ENCODE results near the gene ADPRHL1.
"Not testable (repeated sequence)": the region's sequence is repeated elsewhere in the genome, so short reads cannot be mapped to it uniquely, and the experiment has no call there.

ADPRHL1 gene

DNA sequence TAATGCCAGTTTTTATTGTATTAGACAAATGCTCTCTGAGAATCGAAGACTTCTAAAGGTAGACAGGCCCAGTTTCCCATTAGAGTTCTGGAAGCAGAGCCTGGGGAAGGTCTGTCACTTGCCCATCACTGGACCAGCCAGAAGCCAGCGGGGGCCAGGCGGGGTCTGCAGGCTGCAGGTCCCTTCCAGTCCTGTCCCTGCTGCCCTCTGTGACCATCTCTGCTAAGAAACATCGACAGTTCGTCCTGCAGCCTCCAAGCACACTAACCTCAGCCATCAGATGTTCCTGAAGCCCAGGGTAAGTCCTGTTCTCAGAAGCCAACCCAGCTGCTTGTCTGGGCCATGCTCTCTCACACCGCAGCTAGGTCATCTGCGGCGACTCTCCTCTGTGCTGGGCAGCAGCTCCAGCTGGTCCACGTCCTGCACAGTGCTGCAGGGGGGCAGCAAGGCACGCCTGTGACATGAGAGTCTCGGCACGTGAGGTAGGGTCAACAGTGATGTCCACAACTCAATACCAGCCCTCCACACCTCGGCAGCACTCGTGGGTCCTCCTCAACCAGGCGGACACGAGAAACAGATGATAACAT lies 2.9 kb upstream of the ADPRHL1 start:
- Histone ChIP-seq H3K4me3 (no peak overlapping the region), H3K9ac (ENCODE audit: insufficient read length) (no peak overlapping the region), H3K27ac (no peak overlapping the region), H3K9me3 (ENCODE audit: low read depth, low read length) (no peaks in the 10 kb centered on the region), H3K36me3 (ENCODE audit: insufficient read depth, low read length) (peaks cover 25% of the 10 kb centered on the region)
- DNase-seq (ENCODE audit: low read depth, low spot score): no peak
- no peak for TF ChIP-seq EZH2 (IDR thresholded peaks at IDR 0.05)
- TF ChIP-seq POLR2AphosphoS5 (IDR thresholded peaks at IDR 0.05; ENCODE audit: borderline replicate concordance, low read depth, low read length): no peak
- no peak for TF ChIP-seq FOXP2 (optimal IDR thresholded peaks at IDR 0.05; ENCODE audit: control extremely low read depth, extremely low read length, insufficient read depth)

DNA sequence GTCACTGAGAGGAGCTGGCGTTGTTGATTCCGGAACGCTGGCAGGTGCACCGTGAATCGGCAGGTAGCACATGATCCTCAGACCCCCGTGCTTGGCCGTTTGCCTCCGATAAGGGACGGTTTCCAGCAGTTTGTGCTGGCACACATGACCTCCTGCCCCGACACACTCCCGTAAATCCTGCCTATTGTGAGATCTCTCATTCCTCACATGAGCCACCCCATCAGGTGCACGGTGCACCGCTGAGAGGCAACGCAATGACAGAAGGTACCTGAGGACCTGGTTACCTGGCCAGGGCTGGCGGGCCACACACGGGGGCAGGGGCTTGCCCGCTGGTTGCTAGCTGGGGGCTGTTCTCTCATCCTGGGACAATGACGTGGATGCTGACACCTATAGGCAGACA lies 2.1 kb upstream of the ADPRHL1 start:
- Histone ChIP-seq H3K9ac (ENCODE audit: insufficient read length) (no peak overlapping the region), H3K27ac (no peak overlapping the region), H3K4me3 (no peak overlapping the region), H3K36me3 (ENCODE audit: insufficient read depth, low read length) (peaks cover 17% of the 10 kb centered on the region), H3K9me3 (ENCODE audit: low read depth, low read length) (no peaks in the 10 kb centered on the region)
- DNase-seq (ENCODE audit: low read depth, low spot score): no peak
- no peak for TF ChIP-seq EZH2 (IDR thresholded peaks at IDR 0.05)

DNA sequence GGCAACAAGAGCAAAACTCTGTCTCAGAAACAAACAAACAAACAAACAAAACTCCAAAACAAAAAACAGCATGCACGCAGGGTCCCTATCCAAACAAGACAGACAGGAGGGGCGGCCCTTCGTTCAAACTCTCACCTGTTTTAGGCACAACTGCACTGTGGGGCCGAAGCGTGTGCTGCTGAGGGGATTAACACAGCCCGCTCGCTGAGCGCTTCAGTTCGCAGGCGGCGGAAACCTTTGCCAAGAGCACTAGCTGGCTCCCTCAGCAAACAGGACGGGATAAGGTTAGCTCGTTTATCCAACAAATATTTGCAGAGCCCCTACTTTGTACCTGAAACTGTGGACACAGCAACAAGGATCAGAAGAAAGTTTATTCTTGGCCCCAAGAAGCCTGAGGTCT lies 1.6 kb upstream of the ADPRHL1 start:
- Histone ChIP-seq H3K9ac (ENCODE audit: insufficient read length) (no peak overlapping the region), H3K9me3 (ENCODE audit: low read depth, low read length) (no peaks in the 10 kb centered on the region), H3K36me3 (ENCODE audit: insufficient read depth, low read length) (peaks cover 12% of the 10 kb centered on the region), H3K27ac (no peak overlapping the region), H3K4me3 (no peak overlapping the region)
- no peak for DNase-seq (ENCODE audit: low read depth, low spot score)
- TF ChIP-seq POLR2AphosphoS5 (IDR thresholded peaks at IDR 0.05; ENCODE audit: borderline replicate concordance, low read depth, low read length) (no peak), EZH2 (IDR thresholded peaks at IDR 0.05) (no peak), FOXP2 (optimal IDR thresholded peaks at IDR 0.05; ENCODE audit: control extremely low read depth, extremely low read length, insufficient read depth) (no peak)

DNA sequence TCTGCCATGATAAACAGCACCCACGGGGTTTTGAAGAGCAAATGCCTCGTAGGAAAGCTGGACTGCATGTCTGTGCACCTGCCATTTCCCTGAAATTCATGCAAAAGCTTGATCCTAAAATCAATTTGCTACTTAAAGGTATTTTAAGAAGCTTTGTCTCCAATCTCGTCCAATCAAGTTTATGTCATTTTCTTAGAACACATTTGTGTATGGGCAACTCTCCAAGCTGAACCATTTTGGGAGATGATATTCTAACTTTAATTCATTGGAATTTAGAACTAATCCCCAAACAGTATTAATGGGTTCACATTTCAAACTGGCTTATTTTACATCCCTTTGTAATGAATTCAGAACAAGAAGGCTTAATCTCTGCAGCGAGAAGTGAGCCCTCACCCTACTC lies 822 bp downstream of the ADPRHL1 start:
- H3K9me3 ChIP-seq (ENCODE audit: low read depth, low read length): no peaks in the 10 kb centered on the region

DNA sequence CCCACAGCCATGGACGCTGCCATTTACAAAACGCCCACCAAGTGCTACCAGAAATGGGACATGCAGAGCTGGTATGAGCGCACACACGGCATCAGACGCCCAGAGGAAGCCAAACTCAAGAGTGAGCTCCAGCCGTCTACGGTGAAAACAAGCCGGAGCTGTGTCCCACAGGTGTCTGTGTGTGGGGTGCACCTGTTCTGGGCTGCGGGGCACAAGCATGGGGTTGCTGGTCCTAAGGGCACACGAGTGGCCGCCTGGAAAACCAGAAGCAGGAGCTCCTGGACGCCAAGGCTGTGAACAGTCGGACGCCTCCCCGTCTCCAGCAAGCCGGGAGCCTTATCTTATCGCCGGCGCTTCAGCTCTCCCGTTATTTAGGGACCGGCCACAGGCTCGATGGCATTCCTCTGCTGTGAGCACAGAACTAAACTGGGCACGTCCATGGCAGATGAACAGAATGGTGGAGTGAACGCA lies 1.3 kb downstream of the ADPRHL1 start:
- H3K9ac ChIP-seq (ENCODE audit: insufficient read length): no peak overlapping the region
- H3K4me3 ChIP-seq: no peak overlapping the region
- no peak for DNase-seq (ENCODE audit: low read depth, low spot score)
- H3K36me3 ChIP-seq (ENCODE audit: insufficient read depth, low read length): peaks cover 3% of the 10 kb centered on the region; the same call in 1 of the 2 replicates
- no peak for TF ChIP-seq FOXP2 (optimal IDR thresholded peaks at IDR 0.05; ENCODE audit: control extremely low read depth, extremely low read length, insufficient read depth)
- no peak for TF ChIP-seq EZH2 (IDR thresholded peaks at IDR 0.05)
- no peak for TF ChIP-seq POLR2AphosphoS5 (IDR thresholded peaks at IDR 0.05; ENCODE audit: borderline replicate concordance, low read depth, low read length)
- H3K9me3 ChIP-seq (ENCODE audit: low read depth, low read length): no peaks in the 10 kb centered on the region
- no peak overlapping the region for H3K27ac ChIP-seq

More for the DNA sequence above, 822 bp downstream of the ADPRHL1 start:
- H3K9ac ChIP-seq (ENCODE audit: insufficient read length): peak overlapping the region; percentile 3
- peak overlapping the region; percentile 24; the same call in 1 of the 2 replicates for H3K4me3 ChIP-seq
- H3K27ac ChIP-seq: peak overlapping the region; percentile 33
- DNase-seq (ENCODE audit: low read depth, low spot score): no peak
- peaks cover 3% of the 10 kb centered on the region; the same call in 1 of the 2 replicates for H3K36me3 ChIP-seq (ENCODE audit: insufficient read depth, low read length)
- TF ChIP-seq FOXP2 (optimal IDR thresholded peaks at IDR 0.05; ENCODE audit: control extremely low read depth, extremely low read length, insufficient read depth) (no peak), EZH2 (IDR thresholded peaks at IDR 0.05) (no peak), POLR2AphosphoS5 (IDR thresholded peaks at IDR 0.05; ENCODE audit: borderline replicate concordance, low read depth, low read length) (no peak)

DNA sequence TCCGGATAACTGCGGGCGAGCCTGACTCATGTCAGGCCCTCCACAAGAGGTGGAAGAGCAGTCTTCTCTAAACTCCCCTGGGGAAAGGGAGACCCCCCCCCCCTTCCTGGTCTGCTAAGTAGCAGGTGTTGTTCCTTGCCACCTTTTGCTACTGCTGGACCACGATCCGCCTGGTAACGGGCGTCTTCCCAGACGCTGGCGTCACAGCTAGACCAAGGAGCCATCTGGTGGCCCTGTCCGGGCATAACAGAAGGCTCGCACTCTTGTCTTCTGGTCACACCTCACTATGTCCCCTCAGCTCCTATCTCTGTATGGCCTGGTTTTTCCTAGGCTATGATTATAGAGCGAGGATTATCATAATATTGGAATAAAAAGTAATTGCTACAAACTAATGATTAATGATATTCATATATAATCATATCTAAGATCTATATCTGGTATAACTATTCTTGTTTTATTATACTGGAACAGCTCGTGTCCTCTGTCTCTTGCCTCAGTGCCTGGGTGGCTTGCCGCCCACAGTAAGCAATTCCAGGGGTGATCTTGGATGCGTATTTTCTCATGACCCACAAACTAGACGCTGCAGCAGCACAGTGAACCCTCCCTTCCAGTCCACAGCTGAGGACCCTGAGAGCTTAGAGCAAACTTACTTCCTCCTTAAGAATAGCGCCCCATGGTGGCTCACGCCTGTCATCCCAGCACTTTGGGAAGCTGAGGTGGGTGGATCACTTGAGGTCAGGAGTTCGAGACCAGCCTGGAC lies 2.2 kb downstream of the ADPRHL1 start:
- H3K36me3 ChIP-seq (ENCODE audit: insufficient read depth, low read length); H3K27ac ChIP-seq; H3K9ac ChIP-seq (ENCODE audit: insufficient read length); H3K9me3 ChIP-seq (ENCODE audit: low read depth, low read length); DNase-seq (ENCODE audit: low read depth, low spot score); H3K4me3 ChIP-seq: not testable (repeated sequence)

DNA sequence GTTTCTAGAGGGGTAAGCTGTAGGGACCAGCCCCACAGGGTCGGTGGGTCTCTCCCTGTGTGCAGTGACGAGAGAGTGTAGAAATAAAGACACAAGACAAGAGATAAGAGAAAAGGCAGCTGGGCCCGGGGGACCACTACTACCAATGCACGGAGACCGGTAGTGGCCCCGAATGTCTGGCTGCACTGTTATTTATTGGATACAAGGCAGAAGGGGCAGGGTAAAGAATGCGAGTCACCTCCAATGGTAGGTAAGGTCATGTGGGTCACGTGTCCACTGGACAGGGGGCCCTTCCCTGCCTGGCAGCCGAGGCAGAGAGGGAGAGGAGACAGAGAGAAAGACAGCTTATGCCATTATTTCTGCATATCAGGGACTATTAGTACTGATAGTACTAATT lies 2.9 kb downstream of the ADPRHL1 start:
- not testable (repeated sequence) for H3K9me3 ChIP-seq (ENCODE audit: low read depth, low read length); H3K9ac ChIP-seq (ENCODE audit: insufficient read length); H3K27ac ChIP-seq; H3K4me3 ChIP-seq; DNase-seq (ENCODE audit: low read depth, low spot score); H3K36me3 ChIP-seq (ENCODE audit: insufficient read depth, low read length)

DNA sequence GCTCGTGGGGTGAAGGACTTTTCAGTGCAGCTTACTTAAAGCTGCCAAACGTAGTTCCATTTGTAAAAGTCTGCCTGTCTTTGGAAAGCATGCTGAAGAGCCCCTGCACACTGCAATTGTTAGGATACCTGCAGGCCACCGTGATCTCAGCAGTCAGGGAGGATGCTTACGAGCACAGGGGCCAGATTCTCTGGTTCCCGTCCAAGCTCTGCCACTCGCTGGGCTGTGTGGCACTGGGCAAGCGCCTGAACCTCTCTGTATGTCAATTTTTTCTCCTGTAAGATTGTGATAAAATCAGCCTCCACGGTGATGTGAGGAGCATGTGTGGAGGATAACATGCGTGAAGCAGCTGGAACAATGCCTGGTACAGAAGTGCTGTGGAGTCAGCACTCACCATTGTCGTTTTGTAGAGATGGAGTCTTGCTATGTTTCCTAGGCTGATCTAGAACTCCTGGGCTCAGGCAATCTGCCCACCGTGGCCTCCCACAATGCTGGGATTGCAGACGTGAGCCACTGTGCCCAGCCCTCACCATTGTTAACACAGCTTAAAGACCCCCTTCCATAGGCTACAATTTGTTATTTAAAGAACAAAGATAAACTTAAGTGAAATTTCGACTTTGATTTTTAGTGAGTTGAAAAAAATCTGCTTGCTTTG lies 3.5 kb downstream of the ADPRHL1 start:
- Histone ChIP-seq H3K36me3 (ENCODE audit: insufficient read depth, low read length) (no peaks in the 10 kb centered on the region), H3K27ac (0 out of 2 replicates have a peak overlapping the region, but pooled peaks have one; percentile 36), H3K9me3 (ENCODE audit: low read depth, low read length) (no peaks in the 10 kb centered on the region), H3K4me3 (peak overlapping the region; percentile 65), H3K9ac (ENCODE audit: insufficient read length) (peak overlapping the region; percentile 45)
- no peak for DNase-seq (ENCODE audit: low read depth, low spot score)
- TF ChIP-seq EZH2 (IDR thresholded peaks at IDR 0.05) (no peak), POLR2AphosphoS5 (IDR thresholded peaks at IDR 0.05; ENCODE audit: borderline replicate concordance, low read depth, low read length) (no peak), FOXP2 (optimal IDR thresholded peaks at IDR 0.05; ENCODE audit: control extremely low read depth, extremely low read length, insufficient read depth) (no peak)

All from SK-N-MC (cell line).